HAP-1 (cell line): ENCODE results near the gene RNF166.
A peak's percentile ranks its signal among the peaks of the same experiment; 100 is the strongest.

ENCODE experiments used
- DNase-seq, 2 experiments: peaks; one replicate each; pipeline ENCODE4 v3.0.0-alpha.2; 2016 to 2020; ENCODE audit warnings: low spot score in 2 of 2
- H3K27me3 ChIP-seq: fragments of 250-450 bp; sonication (Bioruptor Pico); 2 replicates; pipeline ENCODE4 v1.5.1; 2020; ENCODE audit warnings: low read depth, mild to moderate bottlenecking, moderate library complexity
- H3K36me3 ChIP-seq: fragments of 250-450 bp; sonication (Bioruptor Pico); replicated peaks from 2 replicates; pipeline ENCODE4 v1.5.1; 2020; ENCODE audit warnings: mild to moderate bottlenecking
- H3K4me1 ChIP-seq: fragments of 250-450 bp; sonication (Bioruptor Pico); 2 replicates; pipeline ENCODE4 v1.5.1; 2020; ENCODE audit warnings: mild to moderate bottlenecking
- H3K4me3 ChIP-seq: fragments of 250-450 bp; sonication (Bioruptor Pico); 2 replicates; pipeline ENCODE4 v1.5.1; 2020; ENCODE audit warnings: mild to moderate bottlenecking, moderate library complexity
- H3K9me3 ChIP-seq: fragments of 250-450 bp; sonication (Bioruptor Pico); 2 replicates; pipeline ENCODE4 v1.5.1; 2020; ENCODE audit warnings: mild to moderate bottlenecking, moderate library complexity
- in situ Hi-C: fragments of 300-500 bp; cut with MboI; formaldehyde crosslinking; loops from 3 replicates; pipeline ENCODE4 v1.14.3; 2020; ENCODE audit warnings: low sequenced_read_pairs, inconsistent platforms, mixed read lengths

The RNF166 gene

GRCh38 chr16:88692861-88693260 is 13.3 kb downstream of the RNF166 start:
- Histone ChIP-seq H3K36me3 (peaks cover 4% of the 10 kb centered on the region), H3K9me3 (no peaks in the 10 kb centered on the region), H3K4me1 (no peaks in the 10 kb centered on the region), H3K4me3 (no peak overlapping the region), H3K27me3 (no peaks in the 10 kb centered on the region; the same call in 1 of the 2 replicates)
- in situ Hi-C loops = no loop called here
- no peak for DNase-seq

GRCh38 chr16:88691924-88692560 is 14.2 kb downstream of the RNF166 start:
- in situ Hi-C loops = no loop called here
- H3K9me3 ChIP-seq = no peaks in the 10 kb centered on the region
- H3K36me3 ChIP-seq = no peaks in the 10 kb centered on the region; the same call in 1 of the 2 replicates
- no peak overlapping the region for H3K4me3 ChIP-seq
- no peaks in the 10 kb centered on the region for H3K4me1 ChIP-seq
- no peak for DNase-seq
- H3K27me3 ChIP-seq = no peaks in the 10 kb centered on the region; the same call in 1 of the 2 replicates

GRCh38 chr16:88691129-88691813 is 14.9 kb downstream of the RNF166 start:
- no peak for DNase-seq
- no peaks in the 10 kb centered on the region for H3K9me3 ChIP-seq
- H3K27me3 ChIP-seq = no peaks in the 10 kb centered on the region; the same call in 1 of the 2 replicates
- no peaks in the 10 kb centered on the region; the same call in 1 of the 2 replicates for H3K4me1 ChIP-seq
- no peaks in the 10 kb centered on the region for H3K36me3 ChIP-seq
- H3K4me3 ChIP-seq = no peak overlapping the region
- in situ Hi-C loops = no loop called here

- Histone ChIP-seq H3K9me3 (no peaks in the 10 kb centered on the region), H3K36me3 (no peaks in the 10 kb centered on the region), H3K27me3 (peaks cover 2% of the 10 kb centered on the region), H3K4me3 (no peak overlapping the region), H3K4me1 (peaks cover 2% of the 10 kb centered on the region; the same call in 1 of the 2 replicates)
- in situ Hi-C loops = no loop called here
- DNase-seq = no peak
These were observed 15.7 kb downstream of the RNF166 start for GRCh38 chr16:88690341-88691128.

GRCh38 chr16:88688013-88688778 is 18.0 kb downstream of the RNF166 start:
- Histone ChIP-seq H3K9me3 (no peaks in the 10 kb centered on the region), H3K4me1 (peaks cover 5% of the 10 kb centered on the region; the same call in 1 of the 2 replicates), H3K4me3 (no peak overlapping the region), H3K27me3 (peaks cover 8% of the 10 kb centered on the region), H3K36me3 (no peaks in the 10 kb centered on the region)
- DNase-seq = no peak
- in situ Hi-C loops = no loop called here

- in situ Hi-C loops = no loop called here
- Histone ChIP-seq H3K9me3 (no peaks in the 10 kb centered on the region), H3K4me3 (no peak overlapping the region), H3K27me3 (peaks cover 8% of the 10 kb centered on the region), H3K4me1 (peaks cover 5% of the 10 kb centered on the region; the same call in 1 of the 2 replicates), H3K36me3 (no peaks in the 10 kb centered on the region)
- DNase-seq = no peak
These were observed 18.6 kb downstream of the RNF166 start for GRCh38 chr16:88687676-88688012.

- Histone ChIP-seq H3K4me1 (peaks cover 5% of the 10 kb centered on the region; the same call in 1 of the 2 replicates), H3K9me3 (no peaks in the 10 kb centered on the region), H3K36me3 (no peaks in the 10 kb centered on the region), H3K4me3 (no peak overlapping the region), H3K27me3 (peaks cover 8% of the 10 kb centered on the region)
- in situ Hi-C loops = no loop called here
- DNase-seq = no peak
These were observed 19.0 kb downstream of the RNF166 start for GRCh38 chr16:88687254-88687576.

- Histone ChIP-seq H3K9me3 (no peaks in the 10 kb centered on the region), H3K4me1 (peaks cover 5% of the 10 kb centered on the region; the same call in 1 of the 2 replicates), H3K4me3 (peak within 1 kb of the TSS; percentile 41), H3K36me3 (no peaks in the 10 kb centered on the region), H3K27me3 (peaks cover 8% of the 10 kb centered on the region)
- in situ Hi-C loops = no loop called here
- peak; percentile 82 to 93 for DNase-seq
These were observed 19.6 kb downstream of the RNF166 start, which contains the start of gene SNAI3 for GRCh38 chr16:88686439-88687253. SNAI3 (minus strand) TSS chr16:88686507; CDS start chr16:88686406, 101 bp downstream.

GRCh38 chr16:88686062-88686438 is 20.2 kb downstream of the RNF166 start:
- Histone ChIP-seq H3K4me3 (peak overlapping the region; percentile 41), H3K9me3 (no peaks in the 10 kb centered on the region), H3K36me3 (no peaks in the 10 kb centered on the region), H3K4me1 (peaks cover 5% of the 10 kb centered on the region; the same call in 1 of the 2 replicates), H3K27me3 (peaks cover 8% of the 10 kb centered on the region)
- in situ Hi-C loops = no loop called here
- peak in 1 of 2 experiments; percentile 37 for DNase-seq

- H3K4me3 ChIP-seq = peak overlapping the region; percentile 41
- no peaks in the 10 kb centered on the region for H3K36me3 ChIP-seq
- no peaks in the 10 kb centered on the region for H3K9me3 ChIP-seq
- peak in 1 of 2 experiments; percentile 50 for DNase-seq
- in situ Hi-C loops = no loop called here
- H3K27me3 ChIP-seq = peaks cover 8% of the 10 kb centered on the region
- peaks cover 5% of the 10 kb centered on the region; the same call in 1 of the 2 replicates for H3K4me1 ChIP-seq
These were observed 20.8 kb downstream of the RNF166 start for GRCh38 chr16:88685156-88686061.

- no peak for DNase-seq
- in situ Hi-C loops = no loop called here
- H3K4me3 ChIP-seq = no peak overlapping the region
- H3K4me1 ChIP-seq = peaks cover 5% of the 10 kb centered on the region; the same call in 1 of the 2 replicates
- no peaks in the 10 kb centered on the region for H3K36me3 ChIP-seq
- H3K27me3 ChIP-seq = peaks cover 8% of the 10 kb centered on the region
- no peaks in the 10 kb centered on the region for H3K9me3 ChIP-seq
These were observed 21.5 kb downstream of the RNF166 start for GRCh38 chr16:88684569-88685155.
